K562 (cell line): Measurements from ENCODE around the gene MID2. TPM values are rescaled to one million over a fixed set of nuclear protein-coding genes. Genes with fewer than 3 reads are reported as not detected.

ENCODE experiments used
- ATAC-seq: fragments of 200-7000 bp; cut with Tn5 transposase; 3 replicates; pipeline ENCODE4 v1.9.1; 2020; ENCODE audit warnings: moderate library complexity
- BruUV-seq: library from RNA; stranded (reverse); fragments of 400-500 nt; replicated peaks from 2 replicates; lab custom pipeline; 2021; lab: Mats Ljungman, UMichigan
- CTCF ChIA-PET: fragments of 300-600 bp; formaldehyde crosslinking; extraction: SDS; loops from one replicate; lab custom pipeline; 2021; ENCODE audit warnings: low intra/inter-chr PET ratio; lab: Yijun Ruan, JAX
- POLR2A ChIA-PET: fragments of 300-600, 350-650 bp; sonication (Branson Sonifier 250); formaldehyde crosslinking; extraction: SDS; loops from one replicate; lab custom pipeline; 2021; ENCODE audit warnings: antibody characterized with exemption, inconsistent platforms; lab: Yijun Ruan, JAX
- DNase-seq, 4 experiments: peaks; one replicate each; pipeline versions ENCODE4 v3.0.0 to v3.0.0-alpha.2; 2011 to 2018; ENCODE audit warnings: low spot score in 3 of 4, mixed read lengths in 3 of 4; ENCODE audit errors: extremely low read depth in 1 of 4
- FAIRE-seq: peaks from 2 replicates; lab custom pipeline; 2011; peaks lifted over from hg19 to GRCh38; lab: Jason Lieb, UNC
- H2AFZ ChIP-seq: 2 replicates; pipeline ENCODE4 v1.6.0; 2011; ENCODE audit warnings: low read depth, low read length, control low read depth, inconsistent platforms
- H3K27ac ChIP-seq: fragments of 200-600 bp; 3 replicates; pipeline ENCODE4 v1.8.0; 2011; ENCODE audit warnings: low read depth, mild to moderate bottlenecking, control low read depth, inconsistent platforms, low read length, moderate library complexity, mixed read lengths; ENCODE audit errors: extremely low read depth
- H3K27me3 ChIP-seq, 2 experiments: fragments of 300-600 bp in 1 of 2; 2 replicates in 1 of 2; 3 replicates in 1 of 2; pipeline versions ENCODE4 v1.6.0 to v1.8.0; 2011; ENCODE audit warnings: inconsistent platforms in 2 of 2, low read length in 2 of 2, mild to moderate bottlenecking in 1 of 2, mixed read lengths in 1 of 2, moderate library complexity in 1 of 2; ENCODE audit not compliant: control insufficient read depth in 2 of 2, insufficient read depth in 2 of 2
- H3K36me3 ChIP-seq: fragments of 300-600 bp; 3 replicates; pipeline ENCODE4 v1.8.0; 2011; ENCODE audit warnings: mild to moderate bottlenecking, low read length, inconsistent platforms; ENCODE audit not compliant: control insufficient read depth, insufficient read depth
- H3K4me1 ChIP-seq, 2 experiments: fragments of 200-600 bp in 1 of 2; replicated peaks in 1 of 2; 2 replicates in 1 of 2; 3 replicates in 1 of 2; pipeline versions ENCODE4 v1.5.1 to v1.8.0; 2011; ENCODE audit warnings: inconsistent platforms in 2 of 2, low read length in 2 of 2, mild to moderate bottlenecking in 1 of 2, mixed read lengths in 1 of 2, moderate library complexity in 1 of 2; ENCODE audit not compliant: control insufficient read depth in 2 of 2, insufficient read depth in 2 of 2
- H3K4me2 ChIP-seq: 2 replicates; pipeline ENCODE4 v1.6.1; 2011; ENCODE audit warnings: low read length, control low read depth, inconsistent platforms, mixed read lengths; ENCODE audit not compliant: insufficient read depth
- H3K4me3 ChIP-seq: fragments of 200-600 bp; sonication (generic), shearing (Covaris generic); 2 replicates; pipeline ENCODE4 v1.5.1; 2016; ENCODE audit warnings: control low read depth, inconsistent platforms
- H3K79me2 ChIP-seq: fragments of 200-600 bp; 3 replicates; pipeline ENCODE4 v1.8.0; 2011; ENCODE audit warnings: low read length, inconsistent platforms; ENCODE audit not compliant: control insufficient read depth, insufficient read depth
- H3K9ac ChIP-seq, 2 experiments: 2 replicates each; pipeline versions ENCODE4 v1.6.0 to v1.6.1; 2011; ENCODE audit warnings: low read depth in 2 of 2, low read length in 2 of 2, control low read depth in 1 of 2, inconsistent platforms in 1 of 2, mild to moderate bottlenecking in 1 of 2, mixed read lengths in 1 of 2; ENCODE audit not compliant: insufficient read depth in 1 of 2
- H3K9me1 ChIP-seq: one replicate; pipeline ENCODE4 v1.6.0; 2011; ENCODE audit warnings: inconsistent platforms, mild to moderate bottlenecking, low read length, moderate library complexity; ENCODE audit not compliant: control insufficient read depth, insufficient read depth
- H3K9me3 ChIP-seq: replicated peaks from 2 replicates; pipeline ENCODE4 v1.5.1; 2011; ENCODE audit warnings: low read depth, low read length, inconsistent platforms; ENCODE audit not compliant: control insufficient read depth, insufficient read depth
- H4K20me1 ChIP-seq: replicated peaks from 2 replicates; pipeline ENCODE4 v1.6.1; 2011; ENCODE audit warnings: low read length, inconsistent platforms, mixed read lengths; ENCODE audit not compliant: control insufficient read depth, insufficient read depth
- BCOR ChIP-seq: fragments of 450-650 bp; IDR thresholded peaks from 2 replicates; pipeline ENCODE4 v1.6.1; 2016
- BRF1 ChIP-seq: IDR thresholded peaks from 3 replicates; pipeline ENCODE4 v1.6.1; 2011; ENCODE audit warnings: borderline replicate concordance, mild to moderate bottlenecking; ENCODE audit not compliant: insufficient read length; ENCODE audit errors: extremely low read depth
- E2F3 ChIP-seq: fragments of 250-450 bp; sonication (Bioruptor Pico); IDR thresholded peaks from 2 replicates; pipeline ENCODE4 v1.4.0; 2020; ENCODE audit warnings: mild to moderate bottlenecking
- EGR1 ChIP-seq: fragments of 450-650 bp; conservative IDR thresholded peaks from 2 replicates; pipeline ENCODE4 v1.6.1; 2017; ENCODE audit warnings: mild to moderate bottlenecking
- HNRNPUL1 ChIP-seq: fragments of 200-400 bp; formaldehyde crosslinking; IDR thresholded peaks from 2 replicates; pipeline ENCODE4 v1.6.1; 2017; ENCODE audit warnings: low read length
- MAFF ChIP-seq: IDR thresholded peaks from 2 replicates; pipeline ENCODE4 v1.6.1; 2012; ENCODE audit warnings: low read length, improper control_type of control experiment
- MAFK ChIP-seq: IDR thresholded peaks from 2 replicates; pipeline ENCODE4 v1.6.1; 2011; ENCODE audit warnings: low read length, improper control_type of control experiment
- MTA1 ChIP-seq: fragments of 450-650 bp; IDR thresholded peaks from 2 replicates; pipeline ENCODE4 v1.6.1; 2017; ENCODE audit warnings: borderline replicate concordance
- MTA2 ChIP-seq: fragments of 450-650 bp; IDR thresholded peaks from 2 replicates; pipeline ENCODE4 v1.6.1; 2016; ENCODE audit warnings: low read depth
- PHB ChIP-seq: fragments of 250-450 bp; sonication (Bioruptor Pico); IDR thresholded peaks from 2 replicates; pipeline ENCODE4 v1.5.0; 2021
- POLR2A ChIP-seq: fragments of 450-650 bp; conservative IDR thresholded peaks from 2 replicates; pipeline ENCODE4 v1.6.1; 2016
- PRPF4 ChIP-seq: fragments of 200-400 bp; formaldehyde crosslinking; IDR thresholded peaks from one replicate; pipeline ENCODE4 v1.6.1; 2017; ENCODE audit warnings: low read length, low read depth, mild to moderate bottlenecking; ENCODE audit not compliant: insufficient read depth, poor library complexity, severe bottlenecking
- PTBP1 ChIP-seq: fragments of 200-400 bp; formaldehyde crosslinking; IDR thresholded peaks from 2 replicates; pipeline ENCODE4 v1.6.1; 2017; ENCODE audit warnings: low read depth, low read length
- RAD51 ChIP-seq: fragments of 450-650 bp; IDR thresholded peaks from 2 replicates; pipeline ENCODE4 v1.7.1; 2016; ENCODE audit warnings: low read depth, mild to moderate bottlenecking, borderline replicate concordance
- ZBTB43 ChIP-seq: sonication (generic); formaldehyde crosslinking; IDR thresholded peaks from 2 replicates; pipeline ENCODE4 v1.8.0; 2023; ENCODE audit warnings: mild to moderate bottlenecking, missing genetic modification reagents
- ZNF347 ChIP-seq: fragments of 450-650 bp; formaldehyde crosslinking; IDR thresholded peaks from 2 replicates; pipeline ENCODE4 v1.4.0; 2020; ENCODE audit warnings: low read depth, mild to moderate bottlenecking, moderate library complexity
- WGBS: fragments of 100-300 bp; shearing (Covaris generic); methylation state at CpG from one replicate; pipeline ENCODE4 v1.1.6; 2016; ENCODE audit warnings: low coverage, mixed read lengths; ENCODE audit not compliant: insufficient coverage; ENCODE audit errors: missing lambda C conversion rate; 5-methylcytosine and 5-hydroxymethylcytosine counted together
- in situ Hi-C: fragments of 300-500 bp; cut with MboI; formaldehyde crosslinking; loops from 4 replicates; pipeline ENCODE4 v1.15.0; 2018; ENCODE audit warnings: inconsistent platforms, mixed read lengths
- intact Hi-C: fragments of 100-400 bp; cut with micrococcal nuclease; formaldehyde crosslinking; loops from 2 replicates; pipeline ENCODE4 v1.14.2; 2022
- polyA plus RNA-seq, 8 experiments: library from polyadenylated mRNA; depleted of rRNA in 4 of 8; stranded (reverse) in 5 of 8; unstranded in 3 of 8; fragments of >200 nt; fragmentation: Nextera tagmentation in 2 of 8; fragmentation: Illumina TruSeq in 1 of 8; extraction: Ambion mirVana in 2 of 8; extraction: Trizol in 1 of 8; gene quantifications; 2 replicates each; pipeline versions ENCODE4 v1.2.1 to v1.2.3, GENCODE V29; 2011 to 2014; ENCODE audit warnings: inconsistent platforms in 1 of 8, missing spikeins in 1 of 8
- total RNA-seq, 7 experiments: library from RNA; depleted of rRNA in 6 of 7; stranded (reverse); fragments of >200 nt in 6 of 7; fragmentation: Illumina TruSeq in 2 of 7; extraction: Trizol in 2 of 7; gene quantifications; 2 replicates each; pipeline versions ENCODE4 v1.2.1 to v1.2.3, GENCODE V29; 2011 to 2021; ENCODE audit warnings: low replicate concordance in 1 of 7
- TF ChIP-seq, protein P1 (sequence below), 3 experiments: IDR thresholded peaks in 2 of 3; conservative IDR thresholded peaks in 1 of 3; 2 replicates each; pipeline ENCODE4 v1.5.1; 2011 to 2012; ENCODE audit warnings: low read length in 3 of 3, mild to moderate bottlenecking in 3 of 3, control low read depth in 2 of 3, improper control_type of control experiment in 1 of 3, inconsistent platforms in 1 of 3, low read depth in 1 of 3, mixed read lengths in 1 of 3, moderate library complexity in 1 of 3; ENCODE audit not compliant: insufficient read depth in 2 of 3

The MID2 gene
- total and polyA plus RNA-seq, 9 of the 15 experiments (the other 6 are each of a cell fraction or from before 2014, with no cell fraction given): 0.07 TPM; not detected in 8

DNA sequence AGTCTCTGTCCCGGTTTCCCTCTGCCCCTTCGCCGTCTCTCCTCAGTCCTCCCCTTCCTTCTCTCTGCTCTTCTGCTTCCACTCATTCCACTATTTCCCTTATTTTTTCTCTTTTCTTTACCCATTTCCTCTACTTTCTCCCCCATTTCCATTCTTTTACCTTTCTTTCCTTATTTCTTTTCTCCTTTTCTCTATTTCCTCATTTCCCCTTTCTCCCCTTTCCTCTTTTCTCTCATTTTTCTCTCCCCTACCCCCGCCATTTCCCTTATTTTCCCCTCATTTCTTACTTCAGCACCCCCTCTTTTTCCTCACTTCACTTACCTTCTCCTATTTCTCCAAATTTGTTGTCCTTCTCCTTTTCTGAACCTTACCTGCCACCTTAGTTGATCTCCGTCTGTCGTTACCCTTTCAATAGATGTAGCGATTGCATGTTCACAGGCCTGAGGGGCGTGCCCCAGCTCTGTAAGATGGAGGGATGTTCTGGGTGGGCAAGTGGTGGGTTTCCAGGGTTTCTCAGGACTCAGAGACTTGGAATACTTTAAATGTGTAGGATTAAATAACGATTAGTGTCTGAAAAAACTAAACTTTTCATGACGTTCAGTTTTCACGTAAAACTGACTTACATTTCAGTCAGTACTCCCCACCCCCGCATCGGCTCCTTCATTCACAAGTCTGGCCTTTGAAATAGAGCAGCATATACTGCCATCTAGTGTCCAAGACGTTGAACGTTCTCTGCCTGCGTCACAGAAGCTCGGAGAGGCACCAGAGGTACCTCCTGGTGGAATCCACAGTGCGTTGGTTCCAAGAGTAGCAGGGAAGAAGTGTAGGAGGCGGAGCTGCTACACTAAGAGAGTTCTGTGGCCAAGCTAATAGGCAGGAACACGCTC is 48.8 kb upstream of the MID2 start (continued):
- TF ChIP-seq PRPF4: no peak
- no peak for TF ChIP-seq BRF1
- TF ChIP-seq, protein P1, sequence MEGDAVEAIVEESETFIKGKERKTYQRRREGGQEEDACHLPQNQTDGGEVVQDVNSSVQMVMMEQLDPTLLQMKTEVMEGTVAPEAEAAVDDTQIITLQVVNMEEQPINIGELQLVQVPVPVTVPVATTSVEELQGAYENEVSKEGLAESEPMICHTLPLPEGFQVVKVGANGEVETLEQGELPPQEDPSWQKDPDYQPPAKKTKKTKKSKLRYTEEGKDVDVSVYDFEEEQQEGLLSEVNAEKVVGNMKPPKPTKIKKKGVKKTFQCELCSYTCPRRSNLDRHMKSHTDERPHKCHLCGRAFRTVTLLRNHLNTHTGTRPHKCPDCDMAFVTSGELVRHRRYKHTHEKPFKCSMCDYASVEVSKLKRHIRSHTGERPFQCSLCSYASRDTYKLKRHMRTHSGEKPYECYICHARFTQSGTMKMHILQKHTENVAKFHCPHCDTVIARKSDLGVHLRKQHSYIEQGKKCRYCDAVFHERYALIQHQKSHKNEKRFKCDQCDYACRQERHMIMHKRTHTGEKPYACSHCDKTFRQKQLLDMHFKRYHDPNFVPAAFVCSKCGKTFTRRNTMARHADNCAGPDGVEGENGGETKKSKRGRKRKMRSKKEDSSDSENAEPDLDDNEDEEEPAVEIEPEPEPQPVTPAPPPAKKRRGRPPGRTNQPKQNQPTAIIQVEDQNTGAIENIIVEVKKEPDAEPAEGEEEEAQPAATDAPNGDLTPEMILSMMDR (IDR thresholded peaks at IDR 0.05 in 2 of 3, conservative IDR thresholded peaks at IDR 0.05 in 1 of 3; ENCODE audit: insufficient read depth in 2 of 3, low read depth in 1 of 3, low read length in 3 of 3): peak; percentile 77 to 86 (median 84)
- 0 out of 2 replicates have a peak, but pooled peaks have one; percentile 8 for TF ChIP-seq BCOR
- TF ChIP-seq PTBP1: no peak
- TF ChIP-seq POLR2A: no peak

GRCh38 chrX:107777536-107777832 is 48.2 kb upstream of the MID2 start, which contains the start of gene NCBP2L:
NCBP2L (plus strand) TSS chrX:107777733; CDS start chrX:107794221, 16,488 bp downstream.
- intact Hi-C loops (loop anchor here (1.0 to 10.0 kb wide), 7 partner anchors 47 to 883 kb away; no protein-coding TSS in a partner anchor), in situ Hi-C loops (loop anchor here (5.0 to 10.0 kb wide), 2 partner anchors 100 to 233 kb away; no protein-coding TSS in a partner anchor)
- H3K9ac ChIP-seq: no peak within 1 kb of the TSS; a peak in 1 of 4 replicates
- H3K79me2 ChIP-seq: no peaks in the 10 kb centered on the region
- H4K20me1 ChIP-seq: no peaks in the 10 kb centered on the region
- H3K9me1 ChIP-seq: no peaks in the 10 kb centered on the region
- BruUV-seq: no TSS peak
- CTCF ChIA-PET: interaction anchor here (1.7 to 1.9 kb wide), 3 partner anchors 104 to 122 kb away, joined by 14 to 22 read pairs (median 15); no protein-coding TSS in a partner anchor
- H3K4me3 ChIP-seq: no peak within 1 kb of the TSS
- H2AFZ ChIP-seq: peak within 1 kb of the TSS; percentile 68; the same call in 1 of the 2 replicates
- no peaks in the 10 kb centered on the region for H3K9me3 ChIP-seq
- DNase-seq (no peak), ATAC-seq (no peak), FAIRE-seq (no peak)
- peak within 1 kb of the TSS; percentile 60 for H3K4me2 ChIP-seq
- POLR2A ChIA-PET: interaction anchor here (0.6 to 1.3 kb wide), 5 partner anchors 8 to 123 kb away, joined by 3 to 4 read pairs (median 3); no protein-coding TSS in a partner anchor
- peaks cover 0 to 20% of the 10 kb centered on the region in 2 experiments; a peak in 3 of 5 replicates for H3K27me3 ChIP-seq
- no peak within 1 kb of the TSS for H3K27ac ChIP-seq
- H3K36me3 ChIP-seq: no peaks in the 10 kb centered on the region
- WGBS: 36% methylated on average over 5 of the region's 6 CpGs
- H3K4me1 ChIP-seq: peaks cover 4 to 18% of the 10 kb centered on the region in 2 experiments; a peak in 4 of 5 replicates
- TF ChIP-seq MAFK (no peak), HNRNPUL1 (no peak), PHB (CRISPR knock-in tag) (no peak), MTA1 (no peak), ZNF347 (no peak), RAD51 (no peak), EGR1 (no peak), ZBTB43 (CRISPR knock-in tag) (no peak), MAFF (no peak), E2F3 (no peak), MTA2 (no peak)
